ENCODE data around the gene ZNF322.

Gene ZNF322

DNA sequence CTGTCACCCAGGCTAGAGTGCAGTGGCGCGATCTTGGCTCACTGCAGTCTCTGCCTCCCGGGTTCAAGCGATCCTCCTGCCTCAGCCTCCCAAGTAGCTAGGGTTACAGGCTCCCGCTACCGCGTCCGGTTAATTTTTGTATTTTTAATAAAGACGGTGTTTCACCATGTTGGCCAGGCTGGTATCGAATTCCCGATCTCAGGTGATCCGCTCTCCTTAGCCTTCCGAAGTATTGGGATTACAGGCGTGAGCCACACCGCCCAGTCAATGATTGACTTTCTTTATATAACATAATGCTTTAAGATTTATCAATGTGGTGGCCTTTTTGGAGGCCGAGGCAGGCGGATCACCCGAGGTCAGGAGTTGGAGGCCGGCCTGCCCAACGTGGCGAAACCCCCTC lies 70.6 kb downstream of the ZNF322 start:
- Histone ChIP-seq H3K4me3 (ENCODE audit: low read length) (no peak overlapping the region), H3K27ac (ENCODE audit: low read depth, low read length) (no peak overlapping the region), H3K36me3 (ENCODE audit: insufficient read depth, low read length) (no peaks in the 10 kb centered on the region), H3K4me1 (ENCODE audit: insufficient read depth, low read length) (no peaks in the 10 kb centered on the region), H3K27me3 (ENCODE audit: insufficient read depth, low read length) (peaks cover 17% of the 10 kb centered on the region; the same call in 1 of the 2 replicates), H3K9ac (ENCODE audit: low read depth, low read length) (no peak overlapping the region), H3K9me3 (ENCODE audit: insufficient read depth, low read depth, low read length) (no peaks in the 10 kb centered on the region)
- 93% methylated on average over 20 of the region's 21 CpGs for WGBS

Measured in HUES64 (cell line).